Astrocyte (in vitro differentiated cells and primary cell): ENCODE measurements around the gene MOBP.

ENCODE experiments used
- CTCF ChIP-seq: IDR thresholded peaks from 2 replicates; pipeline ENCODE4 v1.5.1; 2011; ENCODE audit warnings: low read depth, mild to moderate bottlenecking, inconsistent platforms, low read length, moderate library complexity; ENCODE audit not compliant: insufficient read depth
- EZH2 ChIP-seq: IDR thresholded peaks from 2 replicates; pipeline ENCODE4 v1.6.1; 2012; ENCODE audit warnings: mild to moderate bottlenecking, low read length, inconsistent platforms; ENCODE audit not compliant: insufficient read depth

- TF ChIP-seq EZH2 (no peak), CTCF (no peak)
Observed at GRCh38 chr3:39471652-39472051, 4.2 kb downstream of the MOBP start.
